Measurements from ENCODE around the gene MAP6.

DNA sequence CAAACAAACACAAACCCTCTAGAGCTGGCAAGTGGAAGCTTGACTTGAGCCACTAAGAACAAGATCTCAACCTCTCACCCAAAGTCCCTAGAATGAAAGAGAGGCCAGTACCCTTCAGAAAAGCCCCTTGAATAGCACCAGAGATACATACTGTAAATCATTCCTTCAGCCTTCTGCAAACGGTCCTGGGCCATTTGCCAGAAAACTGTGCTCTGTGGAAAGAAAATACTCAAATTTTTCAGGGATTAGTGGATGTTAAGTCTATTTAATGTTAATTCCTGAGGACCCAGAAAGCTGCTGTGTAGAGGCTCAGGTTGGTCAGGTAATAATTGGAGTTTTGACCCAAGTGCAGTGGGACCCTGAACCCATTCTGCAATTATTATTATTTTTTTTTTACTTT, 89.9 kb downstream of the MAP6 start:
- TF ChIP-seq EEA1 (CRISPR knock-in tag; IDR thresholded peaks at IDR 0.05; ENCODE audit: borderline replicate concordance) = no peak
- TF ChIP-seq ATF7 (IDR thresholded peaks at IDR 0.05) = no peak
- no peak for TF ChIP-seq ATF7 (CRISPR knock-in tag; IDR thresholded peaks at IDR 0.05)
- no peak for TF ChIP-seq BATF2 (CRISPR knock-in tag; IDR thresholded peaks at IDR 0.05)
- TF ChIP-seq SMC3 (IDR thresholded peaks at IDR 0.05; ENCODE audit: low read length) = no peak
- TF ChIP-seq PRDM10 (CRISPR knock-in tag; IDR thresholded peaks at IDR 0.05; ENCODE audit: low read depth) = no peak
- no peak for TF ChIP-seq POLR2A (IDR thresholded peaks at IDR 0.05; ENCODE audit: insufficient read depth in 1 of 2, low read depth in 2 of 2, low read length in 2 of 2)
- TF ChIP-seq TARDBP (CRISPR knock-in tag; IDR thresholded peaks at IDR 0.05) = no peak
- no peak for TF ChIP-seq SIN3A (IDR thresholded peaks at IDR 0.05; ENCODE audit: borderline replicate concordance, low read depth, low read length)
